DOHH2 (cell line): Measurements from ENCODE around the gene NEGR1.

ENCODE experiments used
- CTCF ChIP-seq: fragments of 200-600 bp; sonication (generic); IDR thresholded peaks from one replicate; pipeline ENCODE4 v1.5.1; 2014; ENCODE audit warnings: antibody characterized with exemption, mild to moderate bottlenecking, low read depth, low read length; ENCODE audit not compliant: poor library complexity, severe bottlenecking
- EZH2phosphoT487 ChIP-seq: fragments of 200-600 bp; sonication (generic); IDR thresholded peaks from 2 replicates; pipeline ENCODE4 v1.6.1; 2017; ENCODE audit warnings: borderline replicate concordance, mild to moderate bottlenecking, antibody characterized with exemption, low read length, moderate library complexity, mixed read lengths

GRCh38 chr1:72197786-72198185 is 84.6 kb downstream of the NEGR1 start:
- TF ChIP-seq CTCF (no peak), EZH2phosphoT487 (no peak)
